HG02610 (cell line): ENCODE measurements around the gene NRG3.
"Not testable (repeated sequence)": the region's sequence is repeated elsewhere in the genome, so short reads cannot be mapped to it uniquely, and the experiment has no call there.

Experiments
- ATAC-seq: cut with Tn5 transposase; IDR thresholded peaks from one replicate; pipeline ENCODE4 v1.9.1; 2021; ENCODE audit warnings: mild to moderate bottlenecking, moderate library complexity; ENCODE audit not compliant: unreplicated experiment

The NRG3 gene

GRCh38 chr10:82660205-82660604 is 785.2 kb downstream of the NRG3 start:
- no peak for ATAC-seq

- ATAC-seq = no peak
Observed at GRCh38 chr10:82660986-82661385, 786.0 kb downstream of the NRG3 start.

- no peak for ATAC-seq
Observed at GRCh38 chr10:82661701-82662100, 786.7 kb downstream of the NRG3 start.

- ATAC-seq = no peak
Observed at GRCh38 chr10:82668221-82668895, 793.4 kb downstream of the NRG3 start.

GRCh38 chr10:82674036-82674435 is 799.0 kb downstream of the NRG3 start:
- ATAC-seq = no peak

- ATAC-seq = not testable (repeated sequence)
Observed at GRCh38 chr10:82677932-82678331, 802.9 kb downstream of the NRG3 start.

- ATAC-seq = not testable (repeated sequence)
Observed at GRCh38 chr10:82678451-82678850, 803.5 kb downstream of the NRG3 start.

GRCh38 chr10:82680608-82681007 is 805.6 kb downstream of the NRG3 start:
- ATAC-seq = no peak

GRCh38 chr10:82683945-82684344 is 809.0 kb downstream of the NRG3 start:
- ATAC-seq = no peak

GRCh38 chr10:82685087-82685486 is 810.1 kb downstream of the NRG3 start:
- no peak for ATAC-seq

GRCh38 chr10:82691211-82691610 is 816.2 kb downstream of the NRG3 start:
- no peak for ATAC-seq

GRCh38 chr10:82692458-82692857 is 817.5 kb downstream of the NRG3 start:
- no peak for ATAC-seq

- ATAC-seq = no peak
Observed at GRCh38 chr10:82721831-82722230, 846.8 kb downstream of the NRG3 start.

GRCh38 chr10:82722273-82722672 is 847.3 kb downstream of the NRG3 start:
- no peak for ATAC-seq

GRCh38 chr10:82736305-82736704 is 861.3 kb downstream of the NRG3 start:
- no peak for ATAC-seq

- no peak for ATAC-seq
Observed at GRCh38 chr10:82737549-82737948, 862.6 kb downstream of the NRG3 start.

GRCh38 chr10:82738592-82738991 is 863.6 kb downstream of the NRG3 start:
- no peak for ATAC-seq

- ATAC-seq = no peak
Observed at GRCh38 chr10:82742478-82742877, 867.5 kb downstream of the NRG3 start.

GRCh38 chr10:82742898-82743297 is 867.9 kb downstream of the NRG3 start:
- no peak for ATAC-seq

GRCh38 chr10:82750538-82750937 is 875.5 kb downstream of the NRG3 start:
- no peak for ATAC-seq

- no peak for ATAC-seq
Observed at GRCh38 chr10:82757397-82757796, 882.4 kb downstream of the NRG3 start.

- no peak for ATAC-seq
Observed at GRCh38 chr10:82757901-82758300, 882.9 kb downstream of the NRG3 start.

GRCh38 chr10:82759050-82759449 is 884.1 kb downstream of the NRG3 start:
- ATAC-seq = no peak
